ENCODE data around the gene MS4A6A. TPM values are rescaled to one million over a fixed set of nuclear protein-coding genes. Genes with fewer than 3 reads are reported as not detected.
"Not testable (repeated sequence)": the region's sequence is repeated elsewhere in the genome, so short reads cannot be mapped to it uniquely, and the experiment has no call there.

MS4A6A gene
- polyA plus RNA-seq, 10 donors, result 18.6 to 29.1 (median 25.8) TPM

- DNase-seq, result no peak
Observed at GRCh38 chr11:60129853-60130252, 53.0 kb downstream of the MS4A6A start.

GRCh38 chr11:60128866-60129265, 54.0 kb downstream of the MS4A6A start:
- DNase-seq, result not testable (repeated sequence)

GRCh38 chr11:60128376-60128775, 54.5 kb downstream of the MS4A6A start:
- no peak for DNase-seq

- DNase-seq, result no peak
Observed at GRCh38 chr11:60127311-60127811, 55.5 kb downstream of the MS4A6A start.

- DNase-seq, result no peak
Observed at GRCh38 chr11:60125956-60126585, 56.8 kb downstream of the MS4A6A start.

GRCh38 chr11:60124802-60125432, 58.0 kb downstream of the MS4A6A start:
- DNase-seq, result no peak

Other genes with a start within 250 kb of the MS4A6A start
- not detected for gene OOSP1, start 244.7 kb downstream of the MS4A6A start, polyA plus RNA-seq (ENCODE audit: insufficient read length in 10 of 10)
- gene OOSP4A, start 219.1 kb downstream of the MS4A6A start, polyA plus RNA-seq (ENCODE audit: insufficient read length in 10 of 10), result not detected
- gene OOSP4B, start 165.9 kb downstream of the MS4A6A start, polyA plus RNA-seq (ENCODE audit: insufficient read length in 10 of 10), result not detected
- not detected for gene OOSP2, start 142.7 kb downstream of the MS4A6A start, polyA plus RNA-seq (ENCODE audit: insufficient read length in 10 of 10)
- 1 to 10 TPM in 4 of 10 donors, under 1 TPM in 6; 0.38 to 1.6 (median 0.77) TPM for gene MS4A3, start 126.4 kb downstream of the MS4A6A start, polyA plus RNA-seq (ENCODE audit: insufficient read length in 10 of 10)
- gene MS4A2, start 94.4 kb downstream of the MS4A6A start, polyA plus RNA-seq (ENCODE audit: insufficient read length in 10 of 10), result under 1 TPM; 0.04 to 0.69 (median 0.29) TPM
- gene MS4A4E, start 60.1 kb upstream of the MS4A6A start, polyA plus RNA-seq (ENCODE audit: insufficient read length in 10 of 10), result 1 to 10 TPM in 9 of 10 donors, under 1 TPM in 1; 0.83 to 2.4 (median 1.6) TPM
- 10 to 100 TPM in 8 of 10 donors, 1 to 10 TPM in 2; 7.2 to 15.3 (median 12.5) TPM for gene MS4A4A, start 97.6 kb upstream of the MS4A6A start, polyA plus RNA-seq (ENCODE audit: insufficient read length in 10 of 10)
- not detected for gene MS4A6E, start 144.2 kb upstream of the MS4A6A start, polyA plus RNA-seq (ENCODE audit: insufficient read length in 10 of 10)
- gene MS4A7, start 195.4 kb upstream of the MS4A6A start, polyA plus RNA-seq (ENCODE audit: insufficient read length in 10 of 10), result 10 to 100 TPM in 3 of 10 donors, 1 to 10 TPM in 7; 4.7 to 13.5 (median 8.4) TPM
- under 1 TPM; 0.26 to 0.79 (median 0.32) TPM for gene MS4A14, start 213.4 kb upstream of the MS4A6A start, polyA plus RNA-seq (ENCODE audit: insufficient read length in 10 of 10)
- gene MS4A5, start 246.5 kb upstream of the MS4A6A start, polyA plus RNA-seq (ENCODE audit: insufficient read length in 10 of 10), result not detected

Data from muscle of back (tissue), 11 donors.